ENCODE data around the gene STIM1. TPM values are rescaled to one million over a fixed set of nuclear protein-coding genes. Genes with fewer than 3 reads are reported as not detected.
A peak's percentile ranks its signal among the peaks of the same experiment; 100 is the strongest.

Gene STIM1
- total RNA-seq, 1 experiment from 2014 or later: 9.0 TPM

DNA sequence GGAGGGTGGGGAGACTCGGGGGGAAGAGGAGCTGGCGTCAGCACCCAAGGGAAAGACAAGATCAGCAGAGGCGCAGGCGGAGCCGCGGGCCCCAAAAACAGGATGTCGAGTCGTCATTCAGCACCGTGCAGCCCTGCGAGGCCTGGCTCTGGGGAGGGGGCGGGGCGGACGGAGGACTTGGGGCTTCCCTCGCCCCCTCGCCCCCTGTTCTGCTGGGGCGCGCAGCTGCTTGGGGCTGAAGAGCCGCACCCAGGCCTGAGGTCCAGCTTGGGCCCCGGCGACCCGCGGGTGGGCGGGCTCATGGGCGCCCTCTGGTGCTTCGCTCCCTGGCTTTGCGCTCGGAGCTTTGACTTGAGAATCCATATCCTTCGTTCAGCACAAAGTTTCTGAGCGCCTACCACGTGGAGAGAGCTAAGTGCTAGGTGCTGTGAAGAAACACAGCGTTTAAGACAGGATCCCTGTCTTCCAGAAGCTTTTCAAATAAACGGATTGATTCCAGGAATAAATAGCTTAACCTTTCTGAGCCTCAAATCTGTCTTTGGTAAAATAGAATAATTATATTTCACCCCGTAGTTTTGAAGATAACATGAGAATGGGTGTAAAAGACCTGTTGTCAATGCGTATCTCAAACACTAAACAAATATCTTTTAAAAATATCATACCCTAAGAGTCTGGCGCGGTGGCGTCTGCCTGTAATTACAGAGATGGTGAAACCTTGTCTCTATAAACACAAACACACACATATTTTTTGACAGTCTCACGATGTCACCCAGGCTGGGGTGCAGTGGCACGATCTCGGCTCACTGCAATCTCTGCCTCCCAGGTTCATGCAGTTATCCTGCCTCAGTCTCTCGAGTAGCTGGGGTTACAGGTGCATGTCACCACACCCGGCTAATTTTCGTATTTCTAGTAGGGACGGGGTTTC, 13.8 kb upstream of the STIM1 start:
- H3K9me3 ChIP-seq (ENCODE audit: low read length): no peaks in the 10 kb centered on the region
- H4K20me1 ChIP-seq (ENCODE audit: insufficient read depth, low read depth, low read length): no peaks in the 10 kb centered on the region
- H3K27ac ChIP-seq (ENCODE audit: low read length): peak overlapping the region; percentile 90
- peak overlapping the region; percentile 96 for H2AFZ ChIP-seq (ENCODE audit: low read length)
- no peaks in the 10 kb centered on the region for H3K36me3 ChIP-seq (ENCODE audit: insufficient read depth, low read length)
- peaks cover 39% of the 10 kb centered on the region for H3K79me2 ChIP-seq (ENCODE audit: low read length)
- peak overlapping the region; percentile 97 for H3K4me3 ChIP-seq (ENCODE audit: low read length)
- no peaks in the 10 kb centered on the region for H3K9me2 ChIP-seq (replicated peaks; ENCODE audit: insufficient read depth, low read length)
- peak; percentile 98 for DNase-seq
- H3K9ac ChIP-seq (ENCODE audit: low read length): peak overlapping the region; percentile 98
- H3K4me1 ChIP-seq (ENCODE audit: low read length): peaks cover 42% of the 10 kb centered on the region
- H3K27me3 ChIP-seq (ENCODE audit: low read length): no peaks in the 10 kb centered on the region
- peak overlapping the region; percentile 99 for H3K4me2 ChIP-seq (ENCODE audit: low read depth, low read length, poor library complexity, severe bottlenecking)

DNA sequence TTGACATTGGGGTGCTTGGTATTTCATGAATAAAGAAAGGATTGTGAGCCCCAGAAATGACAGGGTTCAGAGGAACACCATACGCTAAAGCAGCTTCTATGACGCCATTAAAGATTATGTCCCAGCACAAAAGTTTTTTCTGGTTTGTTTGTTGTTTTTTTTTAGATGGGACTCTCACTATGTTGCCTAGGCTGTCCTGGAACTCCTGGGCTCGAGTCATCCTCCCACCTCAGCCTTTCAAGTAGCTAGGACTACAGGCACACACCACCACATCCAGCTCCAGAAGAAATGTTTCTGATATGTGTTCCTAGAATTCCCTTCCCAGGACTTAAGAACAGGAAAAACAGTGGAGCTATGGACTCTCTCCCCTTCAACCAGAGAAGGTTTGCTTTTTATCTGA, 12.1 kb upstream of the STIM1 start:
- no peak overlapping the region for H3K4me2 ChIP-seq (ENCODE audit: low read depth, low read length, poor library complexity, severe bottlenecking)
- H3K4me3 ChIP-seq (ENCODE audit: low read length): no peak overlapping the region
- H3K9me2 ChIP-seq (replicated peaks; ENCODE audit: insufficient read depth, low read length): no peaks in the 10 kb centered on the region
- H3K27ac ChIP-seq (ENCODE audit: low read length): no peak overlapping the region
- no peak overlapping the region for H2AFZ ChIP-seq (ENCODE audit: low read length)
- H3K4me1 ChIP-seq (ENCODE audit: low read length): peaks cover 26% of the 10 kb centered on the region
- no peak for DNase-seq
- H4K20me1 ChIP-seq (ENCODE audit: insufficient read depth, low read depth, low read length): no peaks in the 10 kb centered on the region
- H3K9ac ChIP-seq (ENCODE audit: low read length): no peak overlapping the region
- no peaks in the 10 kb centered on the region for H3K27me3 ChIP-seq (ENCODE audit: low read length)
- peaks cover 23% of the 10 kb centered on the region for H3K79me2 ChIP-seq (ENCODE audit: low read length)
- H3K36me3 ChIP-seq (ENCODE audit: insufficient read depth, low read length): no peaks in the 10 kb centered on the region
- no peaks in the 10 kb centered on the region for H3K9me3 ChIP-seq (ENCODE audit: low read length)

DNA sequence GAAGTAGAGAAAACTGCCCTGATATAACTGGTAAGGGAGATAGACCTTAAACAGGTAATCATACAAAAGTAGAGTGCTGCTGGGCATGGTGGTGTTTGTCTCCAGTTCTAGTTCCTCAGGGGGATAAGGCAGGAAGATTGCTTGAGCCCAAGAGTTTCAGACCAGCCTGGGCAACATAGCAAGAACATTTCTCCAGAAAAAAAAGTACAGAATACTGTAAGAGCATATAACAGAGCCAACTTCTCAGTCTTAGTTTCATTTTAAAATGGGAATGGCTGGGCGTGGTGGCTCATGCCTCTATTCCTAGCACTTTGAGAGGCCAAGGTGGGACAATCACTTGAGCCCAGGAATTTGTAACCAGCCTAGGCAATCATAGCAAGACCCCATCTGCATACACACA, 10.2 kb upstream of the STIM1 start:
- Histone ChIP-seq H3K4me1 (ENCODE audit: low read length) (peaks cover 10% of the 10 kb centered on the region), H2AFZ (ENCODE audit: low read length) (no peak overlapping the region), H3K9ac (ENCODE audit: low read length) (no peak overlapping the region), H3K9me3 (ENCODE audit: low read length) (no peaks in the 10 kb centered on the region), H3K9me2 (replicated peaks; ENCODE audit: insufficient read depth, low read length) (no peaks in the 10 kb centered on the region), H3K4me2 (ENCODE audit: low read depth, low read length, poor library complexity, severe bottlenecking) (no peak overlapping the region), H3K4me3 (ENCODE audit: low read length) (no peak overlapping the region), H3K27ac (ENCODE audit: low read length) (no peak overlapping the region), H3K79me2 (ENCODE audit: low read length) (peaks cover 4% of the 10 kb centered on the region), H3K36me3 (ENCODE audit: insufficient read depth, low read length) (no peaks in the 10 kb centered on the region), H4K20me1 (ENCODE audit: insufficient read depth, low read depth, low read length) (no peaks in the 10 kb centered on the region), H3K27me3 (ENCODE audit: low read length) (no peaks in the 10 kb centered on the region)
- no peak for DNase-seq

DNA sequence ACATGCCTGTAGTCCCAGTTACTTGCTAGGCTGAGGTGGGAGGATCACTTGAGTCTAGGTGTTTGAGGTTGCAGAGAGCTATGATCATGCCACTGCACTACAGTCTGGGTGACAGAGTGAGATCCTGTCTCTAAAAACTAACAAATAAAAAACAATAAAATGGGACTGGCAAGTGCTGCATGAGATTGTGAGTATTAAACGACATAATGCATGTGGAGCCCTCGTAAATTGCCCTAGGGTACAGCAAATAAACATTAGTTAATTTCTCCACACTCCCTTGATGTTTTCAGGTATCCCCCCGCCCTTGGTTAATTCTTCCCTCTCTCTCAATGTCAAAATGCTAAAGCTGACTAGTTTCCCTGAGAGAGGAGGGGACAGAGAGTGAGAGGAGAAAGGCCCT, 9.8 kb upstream of the STIM1 start:
- Histone ChIP-seq H3K36me3 (ENCODE audit: insufficient read depth, low read length) (no peaks in the 10 kb centered on the region), H2AFZ (ENCODE audit: low read length) (no peak overlapping the region), H3K4me1 (ENCODE audit: low read length) (peaks cover 10% of the 10 kb centered on the region)

DNA sequence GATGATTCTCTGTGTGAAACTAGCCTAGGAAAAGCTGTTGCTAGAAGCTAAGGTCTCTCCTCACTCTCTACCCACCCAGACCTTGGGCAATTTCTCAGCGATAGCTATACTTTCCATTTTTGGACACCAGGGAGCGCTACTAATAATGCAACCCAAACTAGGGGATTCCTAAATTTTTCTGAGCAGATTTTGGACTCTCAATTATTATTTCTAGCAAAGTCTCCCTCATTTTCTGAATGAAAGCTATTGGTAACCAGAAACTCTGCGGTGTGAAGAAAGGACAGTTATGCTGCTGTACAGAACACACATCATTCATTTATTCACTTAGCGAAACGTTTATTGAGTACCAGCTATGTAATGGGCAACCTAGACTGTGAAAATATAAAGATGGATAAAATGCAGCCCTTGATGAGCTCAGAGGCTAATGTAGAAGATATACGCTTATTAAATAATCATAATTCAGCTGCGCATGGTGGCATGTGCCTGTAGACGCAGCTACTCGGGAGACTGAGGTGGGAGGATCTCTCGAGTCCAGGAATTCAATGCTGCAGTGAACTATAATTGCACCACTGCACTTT, 6.1 kb upstream of the STIM1 start:
- H2AFZ ChIP-seq (ENCODE audit: low read length): no peak overlapping the region
- no peaks in the 10 kb centered on the region for H3K27me3 ChIP-seq (ENCODE audit: low read length)
- H3K79me2 ChIP-seq (ENCODE audit: low read length): no peaks in the 10 kb centered on the region
- no peaks in the 10 kb centered on the region for H3K9me3 ChIP-seq (ENCODE audit: low read length)
- no peak overlapping the region for H3K27ac ChIP-seq (ENCODE audit: low read length)
- no peaks in the 10 kb centered on the region for H3K9me2 ChIP-seq (replicated peaks; ENCODE audit: insufficient read depth, low read length)
- H3K4me1 ChIP-seq (ENCODE audit: low read length): peaks cover 12% of the 10 kb centered on the region
- no peak overlapping the region for H3K4me3 ChIP-seq (ENCODE audit: low read length)
- no peak overlapping the region for H3K4me2 ChIP-seq (ENCODE audit: low read depth, low read length, poor library complexity, severe bottlenecking)
- DNase-seq: peak; percentile 84
- no peaks in the 10 kb centered on the region for H4K20me1 ChIP-seq (ENCODE audit: insufficient read depth, low read depth, low read length)
- no peaks in the 10 kb centered on the region for H3K36me3 ChIP-seq (ENCODE audit: insufficient read depth, low read length)
- no peak overlapping the region for H3K9ac ChIP-seq (ENCODE audit: low read length)

More for the DNA sequence above, 9.8 kb upstream of the STIM1 start:
- no peak for DNase-seq
- no peaks in the 10 kb centered on the region for H3K9me3 ChIP-seq (ENCODE audit: low read length)
- H3K4me2 ChIP-seq (ENCODE audit: low read depth, low read length, poor library complexity, severe bottlenecking): no peak overlapping the region
- no peak overlapping the region for H3K4me3 ChIP-seq (ENCODE audit: low read length)
- H3K27me3 ChIP-seq (ENCODE audit: low read length): no peaks in the 10 kb centered on the region
- no peak overlapping the region for H3K27ac ChIP-seq (ENCODE audit: low read length)
- no peaks in the 10 kb centered on the region for H4K20me1 ChIP-seq (ENCODE audit: insufficient read depth, low read depth, low read length)
- no peaks in the 10 kb centered on the region; the same call in 1 of the 2 replicates for H3K79me2 ChIP-seq (ENCODE audit: low read length)
- no peak overlapping the region for H3K9ac ChIP-seq (ENCODE audit: low read length)
- no peaks in the 10 kb centered on the region for H3K9me2 ChIP-seq (replicated peaks; ENCODE audit: insufficient read depth, low read length)

GRCh38 chr11:3853545-3853842, 2.0 kb upstream of the STIM1 start:
- no peak overlapping the region for H2AFZ ChIP-seq (ENCODE audit: low read length)
- peak overlapping the region; percentile 89 for H3K4me2 ChIP-seq (ENCODE audit: low read depth, low read length, poor library complexity, severe bottlenecking)
- H3K4me3 ChIP-seq (ENCODE audit: low read length): no peak overlapping the region

DNA sequence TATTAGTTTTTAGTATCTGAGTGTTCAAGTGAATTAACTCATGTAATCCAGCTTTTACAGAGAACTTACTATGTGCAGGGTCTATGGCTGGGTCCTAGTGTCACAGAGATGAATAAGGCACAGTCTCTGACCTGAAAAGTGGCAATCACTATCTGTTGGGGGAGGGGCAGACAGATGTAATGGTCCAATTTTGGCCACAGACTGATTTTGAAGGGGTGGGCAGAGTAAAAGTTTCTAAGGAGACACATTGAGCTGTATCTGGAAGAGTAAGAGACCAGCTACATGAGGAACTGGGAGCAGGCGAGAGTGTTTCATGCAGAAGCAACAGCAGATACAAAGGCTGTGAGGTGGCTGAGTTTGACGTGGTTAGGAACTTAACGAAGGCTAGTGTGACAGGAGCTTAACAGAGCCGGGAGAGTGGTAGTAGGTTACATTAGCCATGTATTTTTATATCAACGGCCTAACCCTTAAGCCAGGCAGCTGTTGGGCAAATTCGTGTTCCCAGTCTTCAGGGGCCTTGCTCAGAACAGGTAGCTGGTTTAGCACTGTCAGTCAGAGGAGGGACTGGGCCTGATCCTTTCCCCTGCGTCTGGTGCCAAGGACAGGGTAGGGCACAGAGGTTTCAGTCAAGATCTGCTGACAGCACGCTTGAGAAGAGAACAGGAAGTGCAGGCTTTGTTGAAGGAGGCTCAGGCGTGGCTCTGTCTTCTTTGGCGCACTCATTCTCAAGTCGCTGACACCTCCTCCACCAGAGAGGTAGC, 1.4 kb upstream of the STIM1 start:
- Histone ChIP-seq H3K9me3 (ENCODE audit: low read length) (no peaks in the 10 kb centered on the region), H3K4me1 (ENCODE audit: low read length) (peaks cover 33% of the 10 kb centered on the region), H3K4me2 (ENCODE audit: low read depth, low read length, poor library complexity, severe bottlenecking) (peak overlapping the region; percentile 89), H3K27me3 (ENCODE audit: low read length) (no peaks in the 10 kb centered on the region), H3K4me3 (ENCODE audit: low read length) (peak overlapping the region; percentile 78; the same call in 1 of the 2 replicates), H4K20me1 (ENCODE audit: insufficient read depth, low read depth, low read length) (no peaks in the 10 kb centered on the region), H3K9me2 (replicated peaks; ENCODE audit: insufficient read depth, low read length) (no peaks in the 10 kb centered on the region), H3K27ac (ENCODE audit: low read length) (peak overlapping the region; percentile 77), H3K36me3 (ENCODE audit: insufficient read depth, low read length) (no peaks in the 10 kb centered on the region), H2AFZ (ENCODE audit: low read length) (peak overlapping the region; percentile 84; the same call in 1 of the 2 replicates), H3K79me2 (ENCODE audit: low read length) (no peaks in the 10 kb centered on the region), H3K9ac (ENCODE audit: low read length) (peak overlapping the region; percentile 68)
- DNase-seq: peak; percentile 85

More at GRCh38 chr11:3853545-3853842, 2.0 kb upstream of the STIM1 start:
- Histone ChIP-seq H3K9me2 (replicated peaks; ENCODE audit: insufficient read depth, low read length) (no peaks in the 10 kb centered on the region), H3K36me3 (ENCODE audit: insufficient read depth, low read length) (no peaks in the 10 kb centered on the region), H3K9ac (ENCODE audit: low read length) (no peak overlapping the region), H3K27me3 (ENCODE audit: low read length) (no peaks in the 10 kb centered on the region), H3K9me3 (ENCODE audit: low read length) (no peaks in the 10 kb centered on the region), H3K4me1 (ENCODE audit: low read length) (peaks cover 28% of the 10 kb centered on the region), H3K27ac (ENCODE audit: low read length) (peak overlapping the region; percentile 77; the same call in 1 of the 2 replicates), H4K20me1 (ENCODE audit: insufficient read depth, low read depth, low read length) (no peaks in the 10 kb centered on the region), H3K79me2 (ENCODE audit: low read length) (no peaks in the 10 kb centered on the region)
- DNase-seq: no peak

- no peaks in the 10 kb centered on the region for H3K79me2 ChIP-seq (ENCODE audit: low read length)
- peak overlapping the region; percentile 68 for H3K9ac ChIP-seq (ENCODE audit: low read length)
- H3K4me2 ChIP-seq (ENCODE audit: low read depth, low read length, poor library complexity, severe bottlenecking): peak overlapping the region; percentile 89
- H3K4me3 ChIP-seq (ENCODE audit: low read length): peak overlapping the region; percentile 78; the same call in 1 of the 2 replicates
- peak overlapping the region; percentile 84; the same call in 1 of the 2 replicates for H2AFZ ChIP-seq (ENCODE audit: low read length)
- no peaks in the 10 kb centered on the region for H3K9me2 ChIP-seq (replicated peaks; ENCODE audit: insufficient read depth, low read length)
- peak overlapping the region; percentile 77 for H3K27ac ChIP-seq (ENCODE audit: low read length)
- H3K9me3 ChIP-seq (ENCODE audit: low read length): no peaks in the 10 kb centered on the region
- no peaks in the 10 kb centered on the region for H3K36me3 ChIP-seq (ENCODE audit: insufficient read depth, low read length)
- DNase-seq: no peak
- H3K4me1 ChIP-seq (ENCODE audit: low read length): peaks cover 38% of the 10 kb centered on the region
- H4K20me1 ChIP-seq (ENCODE audit: insufficient read depth, low read depth, low read length): no peaks in the 10 kb centered on the region
- H3K27me3 ChIP-seq (ENCODE audit: low read length): no peaks in the 10 kb centered on the region
These were observed 846 bp upstream of the STIM1 start for GRCh38 chr11:3854660-3854976.
